22Rv1 (cell line): ENCODE results near the gene EMX2.

ENCODE experiments used
- ZFX ChIP-seq: fragments of 450-650 bp; IDR thresholded peaks from 2 replicates; pipeline ENCODE4 v1.6.1; 2017; ENCODE audit warnings: antibody characterized with exemption, borderline replicate concordance
- TF ChIP-seq, protein P1 (sequence below): fragments of 450-650 bp; IDR thresholded peaks from 2 replicates; pipeline ENCODE4 v1.5.1; 2017; ENCODE audit warnings: mild to moderate bottlenecking

DNA sequence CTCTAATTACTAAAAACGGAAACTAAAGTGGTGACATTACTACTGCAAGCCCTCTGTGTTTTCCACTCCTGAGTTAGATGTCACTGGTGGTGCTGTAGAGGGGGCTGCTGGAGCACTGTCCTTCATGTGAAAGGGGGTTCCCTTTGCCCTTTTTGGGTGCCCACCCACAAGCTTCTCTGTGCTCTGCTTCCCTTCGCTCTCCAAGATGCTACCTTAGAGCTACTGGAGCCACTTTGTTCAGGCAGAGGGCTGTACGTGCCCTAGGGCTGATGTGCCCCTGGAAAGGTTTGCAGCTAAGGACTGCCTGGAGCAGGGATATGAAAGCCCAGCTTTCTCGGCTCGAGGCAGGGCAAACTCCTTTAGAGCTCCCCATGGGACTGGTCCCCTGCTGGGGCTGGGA, 28.3 kb downstream of the EMX2 start:
- TF ChIP-seq, protein P1, sequence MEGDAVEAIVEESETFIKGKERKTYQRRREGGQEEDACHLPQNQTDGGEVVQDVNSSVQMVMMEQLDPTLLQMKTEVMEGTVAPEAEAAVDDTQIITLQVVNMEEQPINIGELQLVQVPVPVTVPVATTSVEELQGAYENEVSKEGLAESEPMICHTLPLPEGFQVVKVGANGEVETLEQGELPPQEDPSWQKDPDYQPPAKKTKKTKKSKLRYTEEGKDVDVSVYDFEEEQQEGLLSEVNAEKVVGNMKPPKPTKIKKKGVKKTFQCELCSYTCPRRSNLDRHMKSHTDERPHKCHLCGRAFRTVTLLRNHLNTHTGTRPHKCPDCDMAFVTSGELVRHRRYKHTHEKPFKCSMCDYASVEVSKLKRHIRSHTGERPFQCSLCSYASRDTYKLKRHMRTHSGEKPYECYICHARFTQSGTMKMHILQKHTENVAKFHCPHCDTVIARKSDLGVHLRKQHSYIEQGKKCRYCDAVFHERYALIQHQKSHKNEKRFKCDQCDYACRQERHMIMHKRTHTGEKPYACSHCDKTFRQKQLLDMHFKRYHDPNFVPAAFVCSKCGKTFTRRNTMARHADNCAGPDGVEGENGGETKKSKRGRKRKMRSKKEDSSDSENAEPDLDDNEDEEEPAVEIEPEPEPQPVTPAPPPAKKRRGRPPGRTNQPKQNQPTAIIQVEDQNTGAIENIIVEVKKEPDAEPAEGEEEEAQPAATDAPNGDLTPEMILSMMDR, result no peak
- TF ChIP-seq ZFX, result no peak
